HEK293 (cell line): Measurements from ENCODE around the gene CRTAC1.

Experiments
- CTCF ChIA-PET: fragments of 350-600 bp; formaldehyde crosslinking; extraction: SDS; loops from one replicate; lab custom pipeline; 2021; ENCODE audit warnings: antibody characterized with exemption; lab: Yijun Ruan, JAX
- POLR2A ChIA-PET: fragments of 300-600 bp; formaldehyde crosslinking; extraction: SDS; loops from one replicate; lab custom pipeline; 2020; ENCODE audit warnings: antibody characterized with exemption, inconsistent platforms; lab: Yijun Ruan, JAX
- H3K27ac ChIP-seq: fragments of 200-500 bp; sonication (Bioruptor generic); 2 replicates; pipeline ENCODE4 v1.5.1; 2014; ENCODE audit warnings: low read depth, low read length, control low read depth, inconsistent platforms; ENCODE audit errors: extremely low read depth
- H3K36me3 ChIP-seq, 2 experiments: fragments of 200-500 bp in 1 of 2; sonication (Bioruptor generic) in 1 of 2; 1 replicate in 1 of 2; 2 replicates in 1 of 2; pipeline ENCODE4 v1.5.1; 2014 to 2017; ENCODE audit warnings: inconsistent platforms in 2 of 2, low read length in 2 of 2; ENCODE audit not compliant: control insufficient read depth in 2 of 2, insufficient read depth in 1 of 2
- H3K4me1 ChIP-seq: fragments of 200-500 bp; sonication (Bioruptor generic); 2 replicates; pipeline ENCODE4 v1.5.1; 2014; ENCODE audit warnings: mild to moderate bottlenecking, low read length, inconsistent platforms; ENCODE audit not compliant: control insufficient read depth, insufficient read depth
- H3K4me3 ChIP-seq: 2 replicates; pipeline ENCODE4 v1.5.1; 2011; ENCODE audit warnings: low read depth, mild to moderate bottlenecking, control low read depth, low read length, moderate library complexity
- H3K9me3 ChIP-seq: fragments of 200-500 bp; sonication (Bioruptor generic); 2 replicates; pipeline ENCODE4 v1.5.1; 2014; ENCODE audit warnings: low read depth, low read length, inconsistent platforms; ENCODE audit not compliant: control insufficient read depth, insufficient read depth
- GLI2 ChIP-seq: fragments of 450-650 bp; formaldehyde crosslinking; IDR thresholded peaks from 2 replicates; pipeline ENCODE4; 2017; ENCODE audit warnings: missing biosample characterization, missing genetic modification characterization, low read depth, borderline replicate concordance
- RBAK ChIP-seq: fragments of 450-650 bp; formaldehyde crosslinking; IDR thresholded peaks from 2 replicates; pipeline ENCODE4 v1.5.1; 2016; ENCODE audit warnings: missing biosample characterization, missing genetic modification characterization
- REPIN1 ChIP-seq: fragments of 450-650 bp; formaldehyde crosslinking; IDR thresholded peaks from 2 replicates; pipeline ENCODE4 v1.5.1; 2017; ENCODE audit warnings: missing biosample characterization, missing genetic modification characterization, low read depth
- SALL2 ChIP-seq: fragments of 450-650 bp; formaldehyde crosslinking; IDR thresholded peaks from 2 replicates; pipeline ENCODE4 v1.5.0; 2017; ENCODE audit warnings: missing biosample characterization, mild to moderate bottlenecking, missing genetic modification characterization, borderline replicate concordance
- SP3 ChIP-seq: fragments of 450-650 bp; formaldehyde crosslinking; IDR thresholded peaks from 2 replicates; pipeline ENCODE4 v1.5.1; 2016; ENCODE audit warnings: missing biosample characterization, missing genetic modification characterization
- ZBTB21 ChIP-seq: fragments of 450-650 bp; formaldehyde crosslinking; IDR thresholded peaks from 2 replicates; pipeline ENCODE4 v1.5.1; 2017; ENCODE audit warnings: missing biosample characterization, missing genetic modification characterization
- ZBTB7A ChIP-seq: fragments of 450-650 bp; formaldehyde crosslinking; IDR thresholded peaks from 2 replicates; pipeline ENCODE4 v1.5.1; 2016; ENCODE audit warnings: low read depth, missing biosample characterization, missing genetic modification characterization
- ZFHX2 ChIP-seq: fragments of 450-650 bp; formaldehyde crosslinking; conservative IDR thresholded peaks from 2 replicates; pipeline ENCODE4 v1.5.1; 2016; ENCODE audit warnings: missing biosample characterization, missing genetic modification characterization
- ZIC2 ChIP-seq: fragments of 450-650 bp; formaldehyde crosslinking; IDR thresholded peaks from 2 replicates; pipeline ENCODE4 v1.5.1; 2016; ENCODE audit warnings: missing biosample characterization, missing genetic modification characterization
- ZNF391 ChIP-seq: fragments of 450-650 bp; formaldehyde crosslinking; IDR thresholded peaks from 2 replicates; pipeline ENCODE4 v1.5.1; 2016; ENCODE audit warnings: low read depth, missing biosample characterization, missing genetic modification characterization, borderline replicate concordance
- ZNF423 ChIP-seq: fragments of 450-650 bp; formaldehyde crosslinking; IDR thresholded peaks from 2 replicates; pipeline ENCODE4 v1.5.1; 2016; ENCODE audit warnings: missing biosample characterization, missing genetic modification characterization
- ZNF510 ChIP-seq: fragments of 450-650 bp; formaldehyde crosslinking; IDR thresholded peaks from 2 replicates; pipeline ENCODE4 v1.5.1; 2018; ENCODE audit warnings: mild to moderate bottlenecking, missing genetic modification characterization, missing biosample characterization; ENCODE audit not compliant: insufficient replicate concordance
- ZNF529 ChIP-seq: fragments of 450-650 bp; formaldehyde crosslinking; IDR thresholded peaks from 2 replicates; pipeline ENCODE4 v1.5.1; 2017; ENCODE audit warnings: missing genetic modification characterization, missing biosample characterization; ENCODE audit not compliant: insufficient replicate concordance
- ZNF555 ChIP-seq: fragments of 450-650 bp; formaldehyde crosslinking; conservative IDR thresholded peaks from 2 replicates; pipeline ENCODE4 v1.5.1; 2017; ENCODE audit warnings: missing biosample characterization, mild to moderate bottlenecking, missing genetic modification characterization, inconsistent platforms
- ZSCAN16 ChIP-seq: fragments of 450-650 bp; formaldehyde crosslinking; IDR thresholded peaks from 2 replicates; pipeline ENCODE4 v1.5.1; 2016; ENCODE audit warnings: missing biosample characterization, missing genetic modification characterization
- TF ChIP-seq, protein P1 (sequence below): fragments of 450-650 bp; formaldehyde crosslinking; IDR thresholded peaks from 2 replicates; pipeline ENCODE4 v1.5.1; 2016; ENCODE audit warnings: missing biosample characterization, missing genetic modification characterization
- TF ChIP-seq, protein P2 (sequence below): fragments of 450-650 bp; formaldehyde crosslinking; IDR thresholded peaks from 2 replicates; pipeline ENCODE4 v1.5.1; 2016; ENCODE audit warnings: missing biosample characterization, missing genetic modification characterization
- TF ChIP-seq, protein P3 (sequence below): fragments of 450-650 bp; formaldehyde crosslinking; IDR thresholded peaks from 2 replicates; pipeline ENCODE4 v1.5.1; 2016; ENCODE audit warnings: missing biosample characterization, missing genetic modification characterization
- TF ChIP-seq, protein P4 (sequence below): fragments of 450-650 bp; formaldehyde crosslinking; IDR thresholded peaks from 2 replicates; pipeline ENCODE4 v1.5.1; 2016; ENCODE audit warnings: missing biosample characterization, missing genetic modification characterization

CRTAC1 gene

DNA sequence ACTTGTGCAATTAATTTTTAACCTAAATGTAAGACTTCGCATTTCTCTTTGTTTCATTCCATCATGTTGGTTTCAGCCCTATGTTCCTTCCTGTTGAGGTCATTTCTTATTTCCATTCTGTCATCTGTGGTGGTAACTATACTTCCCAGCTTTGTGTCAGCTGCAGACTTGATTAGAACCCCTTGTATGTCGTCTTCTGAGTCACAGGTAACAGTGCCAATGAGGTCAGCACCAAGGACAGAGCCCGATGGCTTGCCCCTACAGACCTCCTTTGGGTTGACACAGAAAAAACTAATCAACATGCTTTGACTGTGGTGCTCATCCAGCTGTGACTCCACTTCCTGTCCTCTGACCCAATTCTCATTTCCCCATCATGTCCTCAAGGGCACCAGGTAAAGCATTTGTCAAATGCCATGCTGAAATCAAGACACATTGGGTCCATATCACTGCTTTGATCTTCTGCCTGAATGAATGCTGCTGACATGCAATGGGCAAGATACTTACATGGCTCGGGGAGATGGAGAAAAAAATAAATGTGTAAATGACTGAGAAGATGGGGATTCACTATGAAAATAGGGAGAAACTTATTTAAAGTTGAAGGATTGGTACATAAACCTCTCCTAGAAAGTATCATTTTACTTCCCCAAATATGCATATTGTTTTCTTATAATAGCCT is 25.6 kb upstream of the CRTAC1 start (continued):
- peak; percentile 27; the same call in 1 of the 2 replicates for TF ChIP-seq ZBTB21 (tag by site-specific recombination)

DNA sequence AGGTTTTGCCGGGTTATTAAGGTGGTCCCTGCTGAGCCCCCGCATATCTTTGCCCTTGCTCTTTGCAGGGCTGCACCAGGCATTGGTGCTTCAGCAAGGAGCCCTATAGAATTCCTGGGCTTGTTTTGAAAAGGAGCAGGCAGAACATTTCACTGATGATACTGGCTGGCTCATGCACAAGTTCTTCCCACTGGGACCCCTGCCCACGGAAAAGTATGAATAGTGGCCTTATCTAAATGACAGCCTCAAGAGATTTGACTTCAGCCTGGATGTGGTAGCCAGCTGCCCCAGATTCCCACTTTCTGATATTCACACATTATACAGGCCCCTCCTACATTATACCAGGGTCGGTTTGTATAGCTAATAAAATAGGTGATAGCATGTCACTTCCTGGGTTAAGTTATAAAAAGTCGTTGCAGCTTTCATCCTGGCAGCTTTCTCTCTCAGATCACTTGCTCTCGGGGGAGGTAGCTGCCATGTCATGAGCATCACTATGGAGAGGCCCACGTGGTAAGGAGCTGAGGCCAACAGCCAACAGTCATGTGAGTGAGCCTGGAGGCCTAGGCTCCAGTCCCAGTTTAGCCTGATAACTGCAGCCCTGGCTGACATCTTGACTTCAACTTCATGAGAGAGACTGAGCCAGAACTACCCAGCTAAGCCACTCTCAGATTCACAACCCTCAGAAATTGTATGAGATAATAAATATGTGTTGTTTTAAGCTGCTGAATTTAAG is 16.8 kb upstream of the CRTAC1 start:
- Histone ChIP-seq H3K36me3 (no peaks in the 10 kb centered on the region), H3K4me3 (no peak overlapping the region), H3K9me3 (no peaks in the 10 kb centered on the region), H3K27ac (no peak overlapping the region), H3K4me1 (no peaks in the 10 kb centered on the region)
- ChIA-PET CTCF (interaction anchor here (0.5 to 4.0 kb wide), 6 partner anchors 17 to 255 kb away, joined by 4 to 29 read pairs (median 7); partner anchors contain the start of gene CRTAC1), POLR2A (no interaction called here)
- TF ChIP-seq ZNF391 (tag by site-specific recombination) (no peak), SALL2 (tag by site-specific recombination) (no peak), GLI2 (no peak), ZBTB7A (tag by site-specific recombination) (no peak), ZFHX2 (peak; percentile 32), SP3 (no peak), ZNF529 (no peak), ZSCAN16 (tag by site-specific recombination) (no peak)

DNA sequence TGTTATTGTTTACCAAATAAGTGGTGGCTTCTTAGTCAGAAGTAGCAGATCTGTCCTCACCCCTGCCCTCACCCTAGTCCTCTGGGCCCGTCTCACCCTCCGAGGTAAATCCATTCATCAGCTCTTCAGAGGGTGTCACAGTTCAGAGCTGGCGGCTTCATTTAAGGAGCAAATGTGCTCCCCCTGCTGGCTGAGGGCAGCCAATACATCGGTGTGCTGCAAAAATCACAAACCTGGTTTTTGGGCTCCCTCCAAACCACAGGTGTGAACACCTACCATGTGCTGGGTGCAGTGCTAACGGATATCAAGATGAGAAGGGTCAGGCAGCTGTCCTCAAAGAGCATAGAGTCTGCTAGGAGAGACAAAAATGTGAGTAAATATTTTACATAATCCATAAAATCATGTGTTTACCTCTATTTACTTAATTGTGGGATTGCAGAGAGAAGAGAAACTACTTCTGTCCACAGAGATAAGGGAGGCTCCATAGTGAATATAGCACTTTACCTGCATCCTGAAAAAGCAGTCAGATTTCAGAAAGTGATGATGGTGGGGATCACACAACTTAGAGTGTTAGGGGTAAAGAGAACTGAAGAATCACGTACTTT is 15.5 kb upstream of the CRTAC1 start:
- H3K9me3 ChIP-seq: no peaks in the 10 kb centered on the region
- POLR2A ChIA-PET: no interaction called here
- no peak overlapping the region for H3K27ac ChIP-seq
- H3K4me1 ChIP-seq: no peaks in the 10 kb centered on the region
- CTCF ChIA-PET: interaction anchor here (0.7 to 4.0 kb wide), 27 partner anchors 9 to 989 kb away, joined by 3 to 29 read pairs (median 5); partner anchors contain the start of gene CRTAC1
- no peaks in the 10 kb centered on the region for H3K36me3 ChIP-seq
- H3K4me3 ChIP-seq: no peak overlapping the region
- TF ChIP-seq, protein P1, sequence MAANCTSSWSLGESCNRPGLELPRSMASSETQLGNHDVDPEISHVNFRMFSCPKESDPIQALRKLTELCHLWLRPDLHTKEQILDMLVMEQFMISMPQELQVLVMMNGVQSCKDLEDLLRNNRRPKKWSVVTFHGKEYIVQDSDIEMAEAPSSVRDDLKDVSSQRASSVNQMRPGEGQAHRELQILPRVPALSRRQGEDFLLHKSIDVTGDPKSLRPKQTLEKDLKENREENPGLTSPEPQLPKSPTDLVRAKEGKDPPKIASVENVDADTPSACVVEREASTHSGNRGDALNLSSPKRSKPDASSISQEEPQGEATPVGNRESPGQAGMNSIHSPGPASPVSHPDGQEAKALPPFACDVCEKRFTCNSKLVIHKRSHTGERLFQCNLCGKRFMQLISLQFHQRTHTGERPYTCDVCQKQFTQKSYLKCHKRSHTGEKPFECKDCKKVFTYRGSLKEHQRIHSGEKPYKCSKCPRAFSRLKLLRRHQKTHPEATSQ (tag by site-specific recombination): no peak
- no peak for TF ChIP-seq REPIN1 (tag by site-specific recombination)
- TF ChIP-seq ZNF510 (tag by site-specific recombination): no peak
- TF ChIP-seq, protein P2, sequence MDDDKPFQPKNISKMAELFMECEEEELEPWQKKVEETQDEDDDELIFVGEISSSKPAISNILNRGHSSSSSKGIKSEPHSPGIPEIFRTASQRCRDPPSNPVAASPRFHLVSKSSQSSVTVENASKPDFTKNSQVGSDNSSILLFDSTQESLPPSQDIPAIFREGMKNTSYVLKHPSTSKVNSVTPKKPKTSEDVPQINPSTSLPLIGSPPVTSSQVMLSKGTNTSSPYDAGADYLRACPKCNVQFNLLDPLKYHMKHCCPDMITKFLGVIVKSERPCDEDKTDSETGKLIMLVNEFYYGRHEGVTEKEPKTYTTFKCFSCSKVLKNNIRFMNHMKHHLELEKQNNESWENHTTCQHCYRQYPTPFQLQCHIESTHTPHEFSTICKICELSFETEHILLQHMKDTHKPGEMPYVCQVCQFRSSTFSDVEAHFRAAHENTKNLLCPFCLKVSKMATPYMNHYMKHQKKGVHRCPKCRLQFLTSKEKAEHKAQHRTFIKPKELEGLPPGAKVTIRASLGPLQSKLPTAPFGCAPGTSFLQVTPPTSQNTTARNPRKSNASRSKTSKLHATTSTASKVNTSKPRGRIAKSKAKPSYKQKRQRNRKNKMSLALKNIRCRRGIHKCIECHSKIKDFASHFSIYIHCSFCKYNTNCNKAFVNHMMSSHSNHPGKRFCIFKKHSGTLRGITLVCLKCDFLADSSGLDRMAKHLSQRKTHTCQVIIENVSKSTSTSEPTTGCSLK (tag by site-specific recombination): no peak
- no peak for TF ChIP-seq ZNF423 (tag by site-specific recombination)
- TF ChIP-seq RBAK (tag by site-specific recombination): no peak
- TF ChIP-seq ZNF555 (tag by site-specific recombination): no peak
- TF ChIP-seq, protein P3, sequence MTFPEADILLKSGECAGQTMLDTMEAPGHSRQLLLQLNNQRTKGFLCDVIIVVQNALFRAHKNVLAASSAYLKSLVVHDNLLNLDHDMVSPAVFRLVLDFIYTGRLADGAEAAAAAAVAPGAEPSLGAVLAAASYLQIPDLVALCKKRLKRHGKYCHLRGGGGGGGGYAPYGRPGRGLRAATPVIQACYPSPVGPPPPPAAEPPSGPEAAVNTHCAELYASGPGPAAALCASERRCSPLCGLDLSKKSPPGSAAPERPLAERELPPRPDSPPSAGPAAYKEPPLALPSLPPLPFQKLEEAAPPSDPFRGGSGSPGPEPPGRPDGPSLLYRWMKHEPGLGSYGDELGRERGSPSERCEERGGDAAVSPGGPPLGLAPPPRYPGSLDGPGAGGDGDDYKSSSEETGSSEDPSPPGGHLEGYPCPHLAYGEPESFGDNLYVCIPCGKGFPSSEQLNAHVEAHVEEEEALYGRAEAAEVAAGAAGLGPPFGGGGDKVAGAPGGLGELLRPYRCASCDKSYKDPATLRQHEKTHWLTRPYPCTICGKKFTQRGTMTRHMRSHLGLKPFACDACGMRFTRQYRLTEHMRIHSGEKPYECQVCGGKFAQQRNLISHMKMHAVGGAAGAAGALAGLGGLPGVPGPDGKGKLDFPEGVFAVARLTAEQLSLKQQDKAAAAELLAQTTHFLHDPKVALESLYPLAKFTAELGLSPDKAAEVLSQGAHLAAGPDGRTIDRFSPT (tag by site-specific recombination): no peak
- TF ChIP-seq ZIC2 (tag by site-specific recombination): no peak
- TF ChIP-seq, protein P4, sequence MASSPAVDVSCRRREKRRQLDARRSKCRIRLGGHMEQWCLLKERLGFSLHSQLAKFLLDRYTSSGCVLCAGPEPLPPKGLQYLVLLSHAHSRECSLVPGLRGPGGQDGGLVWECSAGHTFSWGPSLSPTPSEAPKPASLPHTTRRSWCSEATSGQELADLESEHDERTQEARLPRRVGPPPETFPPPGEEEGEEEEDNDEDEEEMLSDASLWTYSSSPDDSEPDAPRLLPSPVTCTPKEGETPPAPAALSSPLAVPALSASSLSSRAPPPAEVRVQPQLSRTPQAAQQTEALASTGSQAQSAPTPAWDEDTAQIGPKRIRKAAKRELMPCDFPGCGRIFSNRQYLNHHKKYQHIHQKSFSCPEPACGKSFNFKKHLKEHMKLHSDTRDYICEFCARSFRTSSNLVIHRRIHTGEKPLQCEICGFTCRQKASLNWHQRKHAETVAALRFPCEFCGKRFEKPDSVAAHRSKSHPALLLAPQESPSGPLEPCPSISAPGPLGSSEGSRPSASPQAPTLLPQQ (tag by site-specific recombination): peak; percentile 25; the same call in 1 of the 2 replicates
